ENCODE results near the gene GKN1. TPM values are rescaled to one million over a fixed set of nuclear protein-coding genes. Genes with fewer than 3 reads are reported as not detected.

Gene GKN1
- total RNA-seq, 2 experiments from 2014 or later: not detected

GRCh38 chr2:68997401-68997800, 23.0 kb downstream of the GKN1 start:
- no peaks in the 10 kb centered on the region for H3K4me1 ChIP-seq (ENCODE audit: insufficient read depth, low read length)
- H3K4me1 Mint-ChIP-seq (ENCODE audit: low read depth): no peaks in the 10 kb centered on the region
- DNase-seq (no peak), ATAC-seq (ENCODE audit: poor library complexity) (no peak)
- no peak overlapping the region for H3K4me3 ChIP-seq (ENCODE audit: low read length)
- CTCF ChIA-PET: no interaction called here
- POLR2A ChIA-PET: no interaction called here
- H3K4me3 Mint-ChIP-seq: no peak overlapping the region
- peaks cover 11% of the 10 kb centered on the region for H3K9me3 Mint-ChIP-seq
- intact Hi-C loops (cut with DNase I, micrococcal nuclease): no loop called here
- H3K27me3 ChIP-seq (ENCODE audit: control insufficient read depth in 1 of 2, insufficient read depth in 2 of 2, low read length in 2 of 2): peaks cover 2 to 5% of the 10 kb centered on the region in 2 experiments
- H3K9me3 ChIP-seq (ENCODE audit: control insufficient read depth in 1 of 2, insufficient read depth in 1 of 2, low read length in 2 of 2): no peaks in the 10 kb centered on the region
- no peak overlapping the region for H3K27ac Mint-ChIP-seq
- H3K36me3 ChIP-seq (ENCODE audit: insufficient read depth, low read length): no peaks in the 10 kb centered on the region
- peaks cover 42% of the 10 kb centered on the region for H3K27me3 Mint-ChIP-seq
- TF ChIP-seq, protein P1, sequence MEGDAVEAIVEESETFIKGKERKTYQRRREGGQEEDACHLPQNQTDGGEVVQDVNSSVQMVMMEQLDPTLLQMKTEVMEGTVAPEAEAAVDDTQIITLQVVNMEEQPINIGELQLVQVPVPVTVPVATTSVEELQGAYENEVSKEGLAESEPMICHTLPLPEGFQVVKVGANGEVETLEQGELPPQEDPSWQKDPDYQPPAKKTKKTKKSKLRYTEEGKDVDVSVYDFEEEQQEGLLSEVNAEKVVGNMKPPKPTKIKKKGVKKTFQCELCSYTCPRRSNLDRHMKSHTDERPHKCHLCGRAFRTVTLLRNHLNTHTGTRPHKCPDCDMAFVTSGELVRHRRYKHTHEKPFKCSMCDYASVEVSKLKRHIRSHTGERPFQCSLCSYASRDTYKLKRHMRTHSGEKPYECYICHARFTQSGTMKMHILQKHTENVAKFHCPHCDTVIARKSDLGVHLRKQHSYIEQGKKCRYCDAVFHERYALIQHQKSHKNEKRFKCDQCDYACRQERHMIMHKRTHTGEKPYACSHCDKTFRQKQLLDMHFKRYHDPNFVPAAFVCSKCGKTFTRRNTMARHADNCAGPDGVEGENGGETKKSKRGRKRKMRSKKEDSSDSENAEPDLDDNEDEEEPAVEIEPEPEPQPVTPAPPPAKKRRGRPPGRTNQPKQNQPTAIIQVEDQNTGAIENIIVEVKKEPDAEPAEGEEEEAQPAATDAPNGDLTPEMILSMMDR (IDR thresholded peaks at IDR 0.05): no peak
- H3K27ac ChIP-seq (ENCODE audit: low read depth in 1 of 2, low read length in 2 of 2): no peak overlapping the region
- H3K36me3 Mint-ChIP-seq (ENCODE audit: low read depth): no peaks in the 10 kb centered on the region

GRCh38 chr2:69001879-69002278, 27.4 kb downstream of the GKN1 start:
- H3K9me3 Mint-ChIP-seq: peaks cover 19% of the 10 kb centered on the region
- H3K4me3 Mint-ChIP-seq: no peak overlapping the region
- no peak overlapping the region for H3K27ac Mint-ChIP-seq
- no peak overlapping the region for H3K27ac ChIP-seq (ENCODE audit: low read depth in 1 of 2, low read length in 2 of 2)
- ChIA-PET POLR2A (interaction anchor here (0.6 kb wide), 1 partner anchor 43 kb away, joined by 3 read pairs; no protein-coding TSS in a partner anchor), CTCF (no interaction called here)
- no peak for DNase-seq
- H3K4me3 ChIP-seq (ENCODE audit: low read length): no peak overlapping the region
- intact Hi-C loops (cut with DNase I, micrococcal nuclease): no loop called here
- H3K27me3 Mint-ChIP-seq: peaks cover 63% of the 10 kb centered on the region
- no peaks in the 10 kb centered on the region for H3K36me3 ChIP-seq (ENCODE audit: insufficient read depth, low read length)
- TF ChIP-seq, protein P1 (IDR thresholded peaks at IDR 0.05): no peak
- peaks cover 0 to 7% of the 10 kb centered on the region in 2 experiments for H3K27me3 ChIP-seq (ENCODE audit: control insufficient read depth in 1 of 2, insufficient read depth in 2 of 2, low read length in 2 of 2)
- no peaks in the 10 kb centered on the region for H3K4me1 Mint-ChIP-seq (ENCODE audit: low read depth)
- H3K9me3 ChIP-seq (ENCODE audit: control insufficient read depth in 1 of 2, insufficient read depth in 1 of 2, low read length in 2 of 2): no peaks in the 10 kb centered on the region
- no peaks in the 10 kb centered on the region for H3K36me3 Mint-ChIP-seq (ENCODE audit: low read depth)
- H3K4me1 ChIP-seq (ENCODE audit: insufficient read depth, low read length): no peaks in the 10 kb centered on the region
- no peak for ATAC-seq (ENCODE audit: poor library complexity)

DNA sequence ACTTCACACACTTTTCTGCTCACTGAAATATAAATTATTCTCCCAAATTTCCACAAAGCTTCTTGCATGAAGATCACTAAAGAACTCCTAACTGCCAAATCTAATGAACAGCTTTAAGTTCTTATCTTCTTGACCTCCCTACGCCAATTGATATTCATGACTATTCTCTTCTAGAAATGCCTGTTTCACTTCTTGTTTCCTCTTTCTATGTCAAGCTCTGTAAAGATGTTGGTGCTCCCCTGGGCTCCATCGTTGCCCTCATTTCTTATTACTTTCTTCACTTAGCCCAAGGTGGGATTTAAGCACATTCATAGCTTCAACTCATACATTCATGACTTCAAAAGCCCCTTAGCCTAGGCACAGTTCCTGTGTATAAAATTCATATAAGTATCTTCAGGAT, 29.3 kb downstream of the GKN1 start:
- H3K4me3 ChIP-seq (ENCODE audit: low read length): no peak overlapping the region
- CTCF ChIA-PET: no interaction called here
- Mint-ChIP-seq H3K4me3 (no peak overlapping the region), H3K36me3 (ENCODE audit: low read depth) (no peaks in the 10 kb centered on the region), H3K4me1 (ENCODE audit: low read depth) (no peaks in the 10 kb centered on the region), H3K27me3 (peaks cover 56% of the 10 kb centered on the region), H3K27ac (no peak overlapping the region), H3K9me3 (peaks cover 19% of the 10 kb centered on the region)
- peaks cover 0 to 7% of the 10 kb centered on the region in 2 experiments for H3K27me3 ChIP-seq (ENCODE audit: control insufficient read depth in 1 of 2, insufficient read depth in 2 of 2, low read length in 2 of 2)
- H3K9me3 ChIP-seq (ENCODE audit: control insufficient read depth in 1 of 2, insufficient read depth in 1 of 2, low read length in 2 of 2): no peaks in the 10 kb centered on the region
- DNase-seq: no peak
- H3K27ac ChIP-seq (ENCODE audit: low read depth in 1 of 2, low read length in 2 of 2): no peak overlapping the region
- no peak for ATAC-seq (ENCODE audit: poor library complexity)
- TF ChIP-seq, protein P1 (IDR thresholded peaks at IDR 0.05): no peak
- H3K4me1 ChIP-seq (ENCODE audit: insufficient read depth, low read length): no peaks in the 10 kb centered on the region
- intact Hi-C loops (cut with DNase I, micrococcal nuclease): no loop called here
- no peaks in the 10 kb centered on the region for H3K36me3 ChIP-seq (ENCODE audit: insufficient read depth, low read length)
- POLR2A ChIA-PET: no interaction called here

Data from CD4-positive, alpha-beta T cell (primary cell).